Neural cell (in vitro differentiated cells): ENCODE results near the gene CYB561D1.

Source experiments
- EP300 ChIP-seq: fragments of 450-650 bp; conservative IDR thresholded peaks from 2 replicates; pipeline ENCODE4 v1.6.1; 2014; ENCODE audit warnings: antibody characterized with exemption, mild to moderate bottlenecking, moderate library complexity; ENCODE audit not compliant: poor library complexity, severe bottlenecking
- EZH2 ChIP-seq: fragments of 200-600, 300-800 bp; shearing (Covaris generic), sonication (generic); IDR thresholded peaks from 2 replicates; pipeline ENCODE4 v1.6.1; 2014; ENCODE audit warnings: antibody characterized with exemption, low read length, borderline replicate concordance, mild to moderate bottlenecking; ENCODE audit not compliant: insufficient read depth, poor library complexity, severe bottlenecking
- POLR2AphosphoS5 ChIP-seq: IDR thresholded peaks from 2 replicates; pipeline ENCODE4 v1.6.1; 2012
- TAF1 ChIP-seq: IDR thresholded peaks from 2 replicates; pipeline ENCODE4 v1.6.1; 2012; ENCODE audit warnings: low read depth
- TF ChIP-seq, protein P1 (sequence below): fragments of 450-650 bp; IDR thresholded peaks from 2 replicates; pipeline ENCODE4 v1.5.1; 2014; ENCODE audit warnings: antibody characterized with exemption, mild to moderate bottlenecking, moderate library complexity; ENCODE audit not compliant: poor library complexity, severe bottlenecking

GRCh38 chr1:109537450-109538178, 43.7 kb downstream of the CYB561D1 start:
- TF ChIP-seq, protein P1, sequence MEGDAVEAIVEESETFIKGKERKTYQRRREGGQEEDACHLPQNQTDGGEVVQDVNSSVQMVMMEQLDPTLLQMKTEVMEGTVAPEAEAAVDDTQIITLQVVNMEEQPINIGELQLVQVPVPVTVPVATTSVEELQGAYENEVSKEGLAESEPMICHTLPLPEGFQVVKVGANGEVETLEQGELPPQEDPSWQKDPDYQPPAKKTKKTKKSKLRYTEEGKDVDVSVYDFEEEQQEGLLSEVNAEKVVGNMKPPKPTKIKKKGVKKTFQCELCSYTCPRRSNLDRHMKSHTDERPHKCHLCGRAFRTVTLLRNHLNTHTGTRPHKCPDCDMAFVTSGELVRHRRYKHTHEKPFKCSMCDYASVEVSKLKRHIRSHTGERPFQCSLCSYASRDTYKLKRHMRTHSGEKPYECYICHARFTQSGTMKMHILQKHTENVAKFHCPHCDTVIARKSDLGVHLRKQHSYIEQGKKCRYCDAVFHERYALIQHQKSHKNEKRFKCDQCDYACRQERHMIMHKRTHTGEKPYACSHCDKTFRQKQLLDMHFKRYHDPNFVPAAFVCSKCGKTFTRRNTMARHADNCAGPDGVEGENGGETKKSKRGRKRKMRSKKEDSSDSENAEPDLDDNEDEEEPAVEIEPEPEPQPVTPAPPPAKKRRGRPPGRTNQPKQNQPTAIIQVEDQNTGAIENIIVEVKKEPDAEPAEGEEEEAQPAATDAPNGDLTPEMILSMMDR = no peak
- TF ChIP-seq POLR2AphosphoS5 (no peak), EZH2 (no peak), TAF1 (no peak), EP300 (no peak)
